ENCODE measurements around the gene DDR1.
A peak's percentile ranks its signal among the peaks of the same experiment; 100 is the strongest.

Gene DDR1

GRCh38 chr6:30937265-30937664 lies 52.9 kb downstream of the DDR1 start:
- Histone ChIP-seq H3K4me2 (ENCODE audit: low read length) (no peak overlapping the region), H2BK12ac (ENCODE audit: low read length) (no peak overlapping the region), H2AK5ac (ENCODE audit: low read length) (no peak overlapping the region), H2AFZ (ENCODE audit: insufficient read depth, low read length, poor library complexity) (no peak overlapping the region), H3K9ac (ENCODE audit: low read length) (no peak overlapping the region), H3K79me2 (ENCODE audit: control insufficient read depth, insufficient read depth, low read length, poor library complexity) (no peaks in the 10 kb centered on the region), H2BK120ac (ENCODE audit: insufficient read depth, low read length, poor library complexity) (no peak overlapping the region), H3K9me3 (ENCODE audit: insufficient read depth, low read depth, low read length) (peaks cover 2% of the 10 kb centered on the region), H3K18ac (ENCODE audit: low read length) (no peak overlapping the region), H3K79me1 (ENCODE audit: low read length) (peaks cover under 1% of the 10 kb centered on the region), H4K12ac (ENCODE audit: low read depth, low read length) (no peak overlapping the region), H3K4ac (ENCODE audit: low read depth, low read length) (no peak overlapping the region), H3K4me1 (ENCODE audit: control insufficient read depth in 1 of 2, insufficient read depth in 2 of 2, low read length in 2 of 2) (peaks cover 4 to 8% of the 10 kb centered on the region in 2 experiments), H3K27ac (ENCODE audit: low read depth, low read length) (no peak overlapping the region), H3K27me3 (ENCODE audit: insufficient read depth, low read length) (no peaks in the 10 kb centered on the region), H3K14ac (ENCODE audit: low read length) (no peak overlapping the region), H2BK5ac (ENCODE audit: low read depth, low read length, poor library complexity) (no peak overlapping the region), H3K4me3 (ENCODE audit: low read depth, low read length) (no peak overlapping the region), H4K91ac (ENCODE audit: low read depth, low read length) (no peak overlapping the region), H3K36me3 (ENCODE audit: control insufficient read depth in 1 of 2, insufficient read depth in 2 of 2, low read length in 2 of 2) (no peaks in the 10 kb centered on the region), H4K8ac (ENCODE audit: low read depth, low read length) (no peak overlapping the region), H3K23ac (ENCODE audit: low read length) (no peak overlapping the region)
- no peak for DNase-seq
- WGBS (ENCODE audit: extremely low coverage, insufficient coverage, insufficient read length), result no CpG with 5 or more reads among the region's 6 CpGs

GRCh38 chr6:30938730-30939129 lies 54.4 kb downstream of the DDR1 start:
- DNase-seq, result no peak
- H2BK5ac ChIP-seq (ENCODE audit: low read depth, low read length, poor library complexity), result no peak overlapping the region
- no peak overlapping the region for H2AK5ac ChIP-seq (ENCODE audit: low read length)
- no peak overlapping the region for H4K8ac ChIP-seq (ENCODE audit: low read depth, low read length)
- no CpG with 5 or more reads among the region's 4 CpGs for WGBS (ENCODE audit: extremely low coverage, insufficient coverage, insufficient read length)
- H4K12ac ChIP-seq (ENCODE audit: low read depth, low read length), result no peak overlapping the region
- H3K23ac ChIP-seq (ENCODE audit: low read length), result no peak overlapping the region
- H3K79me1 ChIP-seq (ENCODE audit: low read length), result peaks cover 3% of the 10 kb centered on the region
- no peak overlapping the region for H3K4me3 ChIP-seq (ENCODE audit: low read depth, low read length)
- no peak overlapping the region for H2BK12ac ChIP-seq (ENCODE audit: low read length)
- no peaks in the 10 kb centered on the region for H3K9me3 ChIP-seq (ENCODE audit: insufficient read depth, low read depth, low read length)
- H3K36me3 ChIP-seq (ENCODE audit: control insufficient read depth in 1 of 2, insufficient read depth in 2 of 2, low read length in 2 of 2), result no peaks in the 10 kb centered on the region
- no peak overlapping the region for H3K4ac ChIP-seq (ENCODE audit: low read depth, low read length)
- no peak overlapping the region for H4K91ac ChIP-seq (ENCODE audit: low read depth, low read length)
- no peak overlapping the region for H3K14ac ChIP-seq (ENCODE audit: low read length)
- H3K9ac ChIP-seq (ENCODE audit: low read length), result no peak overlapping the region
- no peaks in the 10 kb centered on the region for H3K27me3 ChIP-seq (ENCODE audit: insufficient read depth, low read length)
- H3K4me1 ChIP-seq (ENCODE audit: control insufficient read depth in 1 of 2, insufficient read depth in 2 of 2, low read length in 2 of 2), result peaks cover 9 to 13% of the 10 kb centered on the region in 2 experiments
- no peak overlapping the region for H2AFZ ChIP-seq (ENCODE audit: insufficient read depth, low read length, poor library complexity)
- H3K27ac ChIP-seq (ENCODE audit: low read depth, low read length), result no peak overlapping the region
- no peak overlapping the region for H3K4me2 ChIP-seq (ENCODE audit: low read length)
- no peak overlapping the region for H3K18ac ChIP-seq (ENCODE audit: low read length)
- no peaks in the 10 kb centered on the region for H3K79me2 ChIP-seq (ENCODE audit: control insufficient read depth, insufficient read depth, low read length, poor library complexity)
- no peak overlapping the region for H2BK120ac ChIP-seq (ENCODE audit: insufficient read depth, low read length, poor library complexity)

- DNase-seq, result no peak
- Histone ChIP-seq H3K9ac (ENCODE audit: low read length) (no peak overlapping the region), H3K27ac (ENCODE audit: low read depth, low read length) (no peak overlapping the region), H3K18ac (ENCODE audit: low read length) (no peak overlapping the region), H4K91ac (ENCODE audit: low read depth, low read length) (no peak overlapping the region), H3K4ac (ENCODE audit: low read depth, low read length) (no peak overlapping the region), H3K4me2 (ENCODE audit: low read length) (no peak overlapping the region), H4K8ac (ENCODE audit: low read depth, low read length) (no peak overlapping the region), H3K23ac (ENCODE audit: low read length) (no peak overlapping the region), H3K79me2 (ENCODE audit: control insufficient read depth, insufficient read depth, low read length, poor library complexity) (no peaks in the 10 kb centered on the region), H2BK12ac (ENCODE audit: low read length) (no peak overlapping the region), H3K14ac (ENCODE audit: low read length) (no peak overlapping the region), H2BK120ac (ENCODE audit: insufficient read depth, low read length, poor library complexity) (no peak overlapping the region), H3K4me1 (ENCODE audit: control insufficient read depth in 1 of 2, insufficient read depth in 2 of 2, low read length in 2 of 2) (peaks cover 9 to 13% of the 10 kb centered on the region in 2 experiments), H3K79me1 (ENCODE audit: low read length) (peaks cover 3% of the 10 kb centered on the region), H3K9me3 (ENCODE audit: insufficient read depth, low read depth, low read length) (no peaks in the 10 kb centered on the region), H3K27me3 (ENCODE audit: insufficient read depth, low read length) (no peaks in the 10 kb centered on the region), H2BK5ac (ENCODE audit: low read depth, low read length, poor library complexity) (no peak overlapping the region), H3K36me3 (ENCODE audit: control insufficient read depth in 1 of 2, insufficient read depth in 2 of 2, low read length in 2 of 2) (no peaks in the 10 kb centered on the region), H2AFZ (ENCODE audit: insufficient read depth, low read length, poor library complexity) (no peak overlapping the region), H4K12ac (ENCODE audit: low read depth, low read length) (no peak overlapping the region), H3K4me3 (ENCODE audit: low read depth, low read length) (no peak overlapping the region), H2AK5ac (ENCODE audit: low read length) (no peak overlapping the region)
- WGBS (ENCODE audit: extremely low coverage, insufficient coverage, insufficient read length), result no CpG with 5 or more reads among the region's 3 CpGs
Measured at GRCh38 chr6:30939473-30939872, 55.2 kb downstream of the DDR1 start.

GRCh38 chr6:30940361-30940986 lies 56.2 kb downstream of the DDR1 start, which contains the start of gene MUCL3:
Gene MUCL3, plus strand, starts transcription at chr6:30940973. Its CDS starts 27 bp downstream, at chr6:30941000.
- no peak within 1 kb of the TSS for H3K27ac ChIP-seq (ENCODE audit: low read depth, low read length)
- no peak for DNase-seq
- peak within 1 kb of the TSS; percentile 26 for H2AK5ac ChIP-seq (ENCODE audit: low read length)
- H2AFZ ChIP-seq (ENCODE audit: insufficient read depth, low read length, poor library complexity), result no peak within 1 kb of the TSS
- H3K36me3 ChIP-seq (ENCODE audit: control insufficient read depth in 1 of 2, insufficient read depth in 2 of 2, low read length in 2 of 2), result no peaks in the 10 kb centered on the region
- no peak within 1 kb of the TSS for H3K9ac ChIP-seq (ENCODE audit: low read length)
- WGBS (ENCODE audit: extremely low coverage, insufficient coverage, insufficient read length), result no CpG with 5 or more reads among the region's 16 CpGs
- H3K4ac ChIP-seq (ENCODE audit: low read depth, low read length), result no peak within 1 kb of the TSS
- H3K14ac ChIP-seq (ENCODE audit: low read length), result no peak within 1 kb of the TSS
- H3K4me2 ChIP-seq (ENCODE audit: low read length), result no peak within 1 kb of the TSS
- no peaks in the 10 kb centered on the region for H3K27me3 ChIP-seq (ENCODE audit: insufficient read depth, low read length)
- no peak within 1 kb of the TSS for H2BK12ac ChIP-seq (ENCODE audit: low read length)
- peaks cover 3% of the 10 kb centered on the region for H3K79me1 ChIP-seq (ENCODE audit: low read length)
- H3K9me3 ChIP-seq (ENCODE audit: insufficient read depth, low read depth, low read length), result no peaks in the 10 kb centered on the region
- no peak within 1 kb of the TSS for H2BK5ac ChIP-seq (ENCODE audit: low read depth, low read length, poor library complexity)
- no peak within 1 kb of the TSS for H3K18ac ChIP-seq (ENCODE audit: low read length)
- no peak within 1 kb of the TSS for H4K8ac ChIP-seq (ENCODE audit: low read depth, low read length)
- H3K79me2 ChIP-seq (ENCODE audit: control insufficient read depth, insufficient read depth, low read length, poor library complexity), result no peaks in the 10 kb centered on the region
- no peak within 1 kb of the TSS for H2BK120ac ChIP-seq (ENCODE audit: insufficient read depth, low read length, poor library complexity)
- peaks cover 9 to 13% of the 10 kb centered on the region in 2 experiments for H3K4me1 ChIP-seq (ENCODE audit: control insufficient read depth in 1 of 2, insufficient read depth in 2 of 2, low read length in 2 of 2)
- no peak within 1 kb of the TSS for H3K4me3 ChIP-seq (ENCODE audit: low read depth, low read length)
- no peak within 1 kb of the TSS for H4K12ac ChIP-seq (ENCODE audit: low read depth, low read length)
- no peak within 1 kb of the TSS for H3K23ac ChIP-seq (ENCODE audit: low read length)
- no peak within 1 kb of the TSS for H4K91ac ChIP-seq (ENCODE audit: low read depth, low read length)
